Activated CD4-positive, alpha-beta T cell treated with anti-CD3 and anti-CD28 coated beads, Interleukin-10, Interleukin-2, amounts not matched to agents 100 ng/mL and 50 ng/mL, durations not matched to agents 16 hours and 8 hours (primary cell): ENCODE data around the gene CLIP1.

Experiments
- DNase-seq: peaks from one replicate; pipeline ENCODE4 v3.0.0-alpha.2; 2020

The CLIP1 gene

GRCh38 chr12:122354958-122355641 lies 67.4 kb downstream of the CLIP1 start:
- DNase-seq, result no peak

GRCh38 chr12:122352394-122352793 lies 70.1 kb downstream of the CLIP1 start:
- no peak for DNase-seq

- no peak for DNase-seq
Observed at GRCh38 chr12:122350141-122350848, 72.2 kb downstream of the CLIP1 start.

GRCh38 chr12:122349078-122349477 lies 73.4 kb downstream of the CLIP1 start:
- no peak for DNase-seq

- DNase-seq, result no peak
Observed at GRCh38 chr12:122348505-122348904, 74.0 kb downstream of the CLIP1 start.

GRCh38 chr12:122346054-122346453 lies 76.4 kb downstream of the CLIP1 start:
- DNase-seq, result no peak

- DNase-seq, result no peak
Observed at GRCh38 chr12:122345042-122345441, 77.4 kb downstream of the CLIP1 start.

GRCh38 chr12:122336015-122336946 lies 86.2 kb downstream of the CLIP1 start:
- DNase-seq, result peak; percentile 52

GRCh38 chr12:122333142-122334087 lies 89.1 kb downstream of the CLIP1 start:
- DNase-seq, result no peak

GRCh38 chr12:122327494-122328385 lies 94.7 kb downstream of the CLIP1 start:
- no peak for DNase-seq

- DNase-seq, result no peak
Observed at GRCh38 chr12:122327014-122327413, 95.5 kb downstream of the CLIP1 start.

GRCh38 chr12:122326586-122326985 lies 95.9 kb downstream of the CLIP1 start:
- DNase-seq, result no peak

GRCh38 chr12:122323311-122324019 lies 99.0 kb downstream of the CLIP1 start:
- DNase-seq, result no peak

- no peak for DNase-seq
Observed at GRCh38 chr12:122322501-122322900, 100.0 kb downstream of the CLIP1 start.

GRCh38 chr12:122318607-122319605 lies 103.6 kb downstream of the CLIP1 start:
- no peak for DNase-seq

GRCh38 chr12:122312926-122313325 lies 109.5 kb downstream of the CLIP1 start:
- DNase-seq, result no peak

- no peak for DNase-seq
Observed at GRCh38 chr12:122311696-122312095, 110.8 kb downstream of the CLIP1 start.

- no peak for DNase-seq
Observed at GRCh38 chr12:122310626-122311333, 111.7 kb downstream of the CLIP1 start.
